Inflammatory macrophage treated with lipopolysaccharide for 4 hours (primary cell): ENCODE data around the gene NRSN2.

ENCODE experiments used
- DNase-seq: peaks from one replicate; pipeline ENCODE4 v3.0.0-alpha.2; 2020

The NRSN2 gene

GRCh38 chr20:346640-347316 lies at the start of gene NRSN2:
Gene NRSN2, plus strand, starts transcription at chr20:347111. Its CDS starts 2,533 bp downstream, at chr20:349644.
- no peak for DNase-seq

GRCh38 chr20:297925-298775 lies 48.8 kb upstream of the NRSN2 start:
- DNase-seq, result peak; percentile 83

GRCh38 chr20:298776-299391 lies 48.0 kb upstream of the NRSN2 start:
- DNase-seq, result peak; percentile 10

- no peak for DNase-seq
Measured at GRCh38 chr20:300345-300990, 46.4 kb upstream of the NRSN2 start.

- no peak for DNase-seq
Measured at GRCh38 chr20:301886-302848, 44.7 kb upstream of the NRSN2 start.

- no peak for DNase-seq
Measured at GRCh38 chr20:305745-306144, 41.2 kb upstream of the NRSN2 start.

GRCh38 chr20:308427-309038 lies 38.4 kb upstream of the NRSN2 start:
- no peak for DNase-seq

- DNase-seq, result no peak
Measured at GRCh38 chr20:309306-309840, 37.5 kb upstream of the NRSN2 start.

GRCh38 chr20:309841-310644 lies 36.9 kb upstream of the NRSN2 start:
- DNase-seq, result peak; percentile 88

GRCh38 chr20:310645-311044 lies 36.3 kb upstream of the NRSN2 start:
- no peak for DNase-seq

GRCh38 chr20:311609-312008 lies 35.3 kb upstream of the NRSN2 start:
- no peak for DNase-seq

- peak; percentile 24 for DNase-seq
Measured at GRCh38 chr20:312067-312466, 34.8 kb upstream of the NRSN2 start.

- DNase-seq, result no peak
Measured at GRCh38 chr20:312866-313265, 34.0 kb upstream of the NRSN2 start.

GRCh38 chr20:313402-313801 lies 33.5 kb upstream of the NRSN2 start:
- no peak for DNase-seq

GRCh38 chr20:313948-314347 lies 33.0 kb upstream of the NRSN2 start:
- DNase-seq, result peak; percentile 43

- DNase-seq, result no peak
Measured at GRCh38 chr20:316316-317068, 30.4 kb upstream of the NRSN2 start.

GRCh38 chr20:324177-325044 lies 22.5 kb upstream of the NRSN2 start:
- DNase-seq, result peak; percentile 85

GRCh38 chr20:325045-325888 lies 21.6 kb upstream of the NRSN2 start, which contains the start of gene SOX12:
Gene SOX12, plus strand, starts transcription at chr20:325552. Its CDS starts 373 bp downstream, at chr20:325925.
- DNase-seq, result peak; percentile 94
